NB4 (cell line): ENCODE measurements around the gene DOCK4.

Experiments
- MYC ChIP-seq: IDR thresholded peaks from 2 replicates; pipeline ENCODE4 v1.6.1; 2011; ENCODE audit warnings: low read depth, low read length
- POLR2A ChIP-seq: IDR thresholded peaks from 2 replicates; pipeline ENCODE4 v1.6.1; 2011; ENCODE audit warnings: mild to moderate bottlenecking; ENCODE audit not compliant: insufficient read length; ENCODE audit errors: extremely low read depth
- TF ChIP-seq, protein P1 (sequence below): IDR thresholded peaks from one replicate; pipeline ENCODE4 v1.5.1; 2012; ENCODE audit warnings: low read depth, low read length
- TF ChIP-seq, protein P2 (sequence below): IDR thresholded peaks from 2 replicates; pipeline ENCODE4 v1.6.1; 2011; ENCODE audit warnings: low read depth, low read length

DNA sequence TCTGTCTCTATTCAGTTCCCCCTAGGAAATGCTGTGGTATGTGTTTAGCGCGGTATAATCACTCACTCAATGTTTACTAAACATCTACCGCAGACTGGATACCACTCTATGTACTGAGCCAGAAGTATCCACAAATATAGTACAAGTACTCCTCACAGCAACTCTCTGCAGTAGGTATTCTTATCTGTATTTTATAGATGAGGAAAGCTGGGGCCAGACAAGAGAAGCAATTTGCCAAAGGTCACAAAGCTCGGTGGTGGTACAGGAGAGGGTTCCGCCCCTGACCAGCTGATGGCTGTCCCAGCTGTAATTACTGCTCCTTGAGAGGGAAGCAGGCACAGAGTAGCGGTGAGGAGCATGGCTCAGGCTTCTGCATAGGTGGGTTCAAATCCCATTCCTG is 184.1 kb downstream of the DOCK4 start:
- TF ChIP-seq, protein P1, sequence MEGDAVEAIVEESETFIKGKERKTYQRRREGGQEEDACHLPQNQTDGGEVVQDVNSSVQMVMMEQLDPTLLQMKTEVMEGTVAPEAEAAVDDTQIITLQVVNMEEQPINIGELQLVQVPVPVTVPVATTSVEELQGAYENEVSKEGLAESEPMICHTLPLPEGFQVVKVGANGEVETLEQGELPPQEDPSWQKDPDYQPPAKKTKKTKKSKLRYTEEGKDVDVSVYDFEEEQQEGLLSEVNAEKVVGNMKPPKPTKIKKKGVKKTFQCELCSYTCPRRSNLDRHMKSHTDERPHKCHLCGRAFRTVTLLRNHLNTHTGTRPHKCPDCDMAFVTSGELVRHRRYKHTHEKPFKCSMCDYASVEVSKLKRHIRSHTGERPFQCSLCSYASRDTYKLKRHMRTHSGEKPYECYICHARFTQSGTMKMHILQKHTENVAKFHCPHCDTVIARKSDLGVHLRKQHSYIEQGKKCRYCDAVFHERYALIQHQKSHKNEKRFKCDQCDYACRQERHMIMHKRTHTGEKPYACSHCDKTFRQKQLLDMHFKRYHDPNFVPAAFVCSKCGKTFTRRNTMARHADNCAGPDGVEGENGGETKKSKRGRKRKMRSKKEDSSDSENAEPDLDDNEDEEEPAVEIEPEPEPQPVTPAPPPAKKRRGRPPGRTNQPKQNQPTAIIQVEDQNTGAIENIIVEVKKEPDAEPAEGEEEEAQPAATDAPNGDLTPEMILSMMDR: no peak
- no peak for TF ChIP-seq POLR2A
- no peak for TF ChIP-seq MYC
- TF ChIP-seq, protein P2, sequence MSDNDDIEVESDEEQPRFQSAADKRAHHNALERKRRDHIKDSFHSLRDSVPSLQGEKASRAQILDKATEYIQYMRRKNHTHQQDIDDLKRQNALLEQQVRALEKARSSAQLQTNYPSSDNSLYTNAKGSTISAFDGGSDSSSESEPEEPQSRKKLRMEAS: no peak
